ENCODE results near the gene TNFAIP8L2. TPM values are rescaled to one million over a fixed set of nuclear protein-coding genes. Genes with fewer than 3 reads are reported as not detected.

The TNFAIP8L2 gene
- not detected in 2 replicates for polyA plus RNA-seq (2011; rRNA removed)
- polyA minus RNA-seq (2011; rRNA and poly(A)+ RNA removed) = not detected in 2 replicates

GRCh38 chr1:151156515-151156819 is at the start of gene TNFAIP8L2:
TNFAIP8L2 (plus strand) TSS chr1:151156649; CDS start chr1:151158698, 2,049 bp downstream.
- TF ChIP-seq, protein P1, sequence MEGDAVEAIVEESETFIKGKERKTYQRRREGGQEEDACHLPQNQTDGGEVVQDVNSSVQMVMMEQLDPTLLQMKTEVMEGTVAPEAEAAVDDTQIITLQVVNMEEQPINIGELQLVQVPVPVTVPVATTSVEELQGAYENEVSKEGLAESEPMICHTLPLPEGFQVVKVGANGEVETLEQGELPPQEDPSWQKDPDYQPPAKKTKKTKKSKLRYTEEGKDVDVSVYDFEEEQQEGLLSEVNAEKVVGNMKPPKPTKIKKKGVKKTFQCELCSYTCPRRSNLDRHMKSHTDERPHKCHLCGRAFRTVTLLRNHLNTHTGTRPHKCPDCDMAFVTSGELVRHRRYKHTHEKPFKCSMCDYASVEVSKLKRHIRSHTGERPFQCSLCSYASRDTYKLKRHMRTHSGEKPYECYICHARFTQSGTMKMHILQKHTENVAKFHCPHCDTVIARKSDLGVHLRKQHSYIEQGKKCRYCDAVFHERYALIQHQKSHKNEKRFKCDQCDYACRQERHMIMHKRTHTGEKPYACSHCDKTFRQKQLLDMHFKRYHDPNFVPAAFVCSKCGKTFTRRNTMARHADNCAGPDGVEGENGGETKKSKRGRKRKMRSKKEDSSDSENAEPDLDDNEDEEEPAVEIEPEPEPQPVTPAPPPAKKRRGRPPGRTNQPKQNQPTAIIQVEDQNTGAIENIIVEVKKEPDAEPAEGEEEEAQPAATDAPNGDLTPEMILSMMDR (IDR thresholded peaks at IDR 0.05; ENCODE audit: insufficient read depth, low read depth, low read length) = no peak
- Histone ChIP-seq H3K4me3 (ENCODE audit: low read depth, low read length) (no peak within 1 kb of the TSS), H3K27me3 (ENCODE audit: control insufficient read depth, insufficient read depth, low read length) (no peaks in the 10 kb centered on the region), H3K36me3 (ENCODE audit: control insufficient read depth, insufficient read depth, low read length) (peaks cover 21% of the 10 kb centered on the region)
- POLR2A ChIA-PET = no interaction called here
- CTCF ChIA-PET = interaction anchor here (0.6 to 10.0 kb wide), 8 partner anchors 11 to 132 kb away, joined by 3 to 124 read pairs (median 4); no protein-coding TSS in a partner anchor
- no peak for DNase-seq (ENCODE audit: low read depth)

- TF ChIP-seq, protein P1 (IDR thresholded peaks at IDR 0.05; ENCODE audit: insufficient read depth, low read depth, low read length) = no peak
- Histone ChIP-seq H3K36me3 (ENCODE audit: control insufficient read depth, insufficient read depth, low read length) (no peaks in the 10 kb centered on the region), H3K27me3 (ENCODE audit: control insufficient read depth, insufficient read depth, low read length) (no peaks in the 10 kb centered on the region), H3K4me3 (ENCODE audit: low read depth, low read length) (no peak overlapping the region)
- DNase-seq (ENCODE audit: low read depth) = no peak
- CTCF ChIA-PET = interaction anchor here (0.9 to 1.6 kb wide), 2 partner anchors 8 to 234 kb away, joined by 3 read pairs; no protein-coding TSS in a partner anchor
- POLR2A ChIA-PET = no interaction called here
These were observed 49.6 kb upstream of the TNFAIP8L2 start for GRCh38 chr1:151106894-151107293.

- no peak for DNase-seq (ENCODE audit: low read depth)
- TF ChIP-seq, protein P1 (IDR thresholded peaks at IDR 0.05; ENCODE audit: insufficient read depth, low read depth, low read length) = no peak
- POLR2A ChIA-PET = no interaction called here
- H3K36me3 ChIP-seq (ENCODE audit: control insufficient read depth, insufficient read depth, low read length) = no peaks in the 10 kb centered on the region
- no peaks in the 10 kb centered on the region for H3K27me3 ChIP-seq (ENCODE audit: control insufficient read depth, insufficient read depth, low read length)
- CTCF ChIA-PET = interaction anchor here (0.7 to 1.2 kb wide), 2 partner anchors 9 to 48 kb away, joined by 3 to 5 read pairs; partner anchors contain the start of gene TNFAIP8L2
- no peak overlapping the region for H3K4me3 ChIP-seq (ENCODE audit: low read depth, low read length)
These were observed 48.1 kb upstream of the TNFAIP8L2 start for GRCh38 chr1:151108331-151108730.

- H3K36me3 ChIP-seq (ENCODE audit: control insufficient read depth, insufficient read depth, low read length) = 0 out of 2 replicates have a peak, but pooled peaks cover 2% of the 10 kb centered on the region
- H3K4me3 ChIP-seq (ENCODE audit: low read depth, low read length) = no peak overlapping the region
- CTCF ChIA-PET = interaction anchor here (1.3 kb wide), 1 partner anchor 14 kb away, joined by 4 read pairs; no protein-coding TSS in a partner anchor
- DNase-seq (ENCODE audit: low read depth) = no peak
- no peaks in the 10 kb centered on the region for H3K27me3 ChIP-seq (ENCODE audit: control insufficient read depth, insufficient read depth, low read length)
- TF ChIP-seq, protein P1 (IDR thresholded peaks at IDR 0.05; ENCODE audit: insufficient read depth, low read depth, low read length) = no peak
- POLR2A ChIA-PET = no interaction called here
These were observed 42.6 kb upstream of the TNFAIP8L2 start for GRCh38 chr1:151113877-151114276.

DNA sequence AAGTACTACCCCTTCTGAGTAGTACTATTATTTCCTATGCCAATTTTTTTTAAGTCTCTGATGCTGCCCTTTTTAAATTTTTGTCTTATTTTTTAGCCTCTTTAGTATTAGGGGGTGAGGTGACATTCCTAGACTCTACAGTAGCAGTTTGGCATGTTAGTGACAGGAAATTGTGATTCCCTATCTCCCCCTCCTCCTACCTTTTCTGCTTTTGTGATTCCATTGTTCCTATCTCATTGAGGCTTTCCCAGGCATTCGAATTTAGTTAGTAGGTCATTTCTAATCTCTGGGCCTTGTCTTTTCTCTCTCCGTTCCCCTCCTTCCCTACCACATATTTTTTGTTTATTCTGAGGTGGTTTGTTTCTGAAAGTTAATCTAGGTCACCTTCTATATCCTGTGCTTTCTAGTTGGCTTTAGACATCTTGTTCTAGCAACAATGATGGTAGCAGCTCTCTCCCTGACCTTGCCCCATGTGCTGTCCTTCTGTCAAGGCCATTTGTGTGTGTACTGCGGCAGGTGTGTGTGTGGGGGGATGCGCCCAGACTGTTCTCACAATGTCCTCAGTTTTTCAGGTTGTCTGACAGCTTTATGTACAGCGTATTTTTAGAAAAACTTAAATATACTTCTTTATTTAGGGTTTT is 31.6 kb upstream of the TNFAIP8L2 start:
- no peak overlapping the region for H3K4me3 ChIP-seq (ENCODE audit: low read depth, low read length)
- DNase-seq (ENCODE audit: low read depth) = no peak
- no peaks in the 10 kb centered on the region for H3K27me3 ChIP-seq (ENCODE audit: control insufficient read depth, insufficient read depth, low read length)
- no peaks in the 10 kb centered on the region; the same call in 1 of the 2 replicates for H3K36me3 ChIP-seq (ENCODE audit: control insufficient read depth, insufficient read depth, low read length)
- POLR2A ChIA-PET = no interaction called here
- CTCF ChIA-PET = no interaction called here
- TF ChIP-seq, protein P1 (IDR thresholded peaks at IDR 0.05; ENCODE audit: insufficient read depth, low read depth, low read length) = no peak

Data from BJ (cell line).